SK-N-SH treated with all-trans-retinoic acid at 6 μM for 48 hours (cell line): ENCODE measurements around the gene RPS16.

Source experiments
- ATAC-seq: fragments of 200-7000 bp; cut with Tn5 transposase; 3 replicates; pipeline ENCODE4 v1.9.1; 2020; ENCODE audit warnings: mild to moderate bottlenecking, moderate library complexity
- ARNTL ChIP-seq: fragments of 450-650 bp; formaldehyde crosslinking; IDR thresholded peaks from 2 replicates; pipeline ENCODE4 v1.5.0; 2020; ENCODE audit warnings: low read depth, mild to moderate bottlenecking, moderate library complexity, borderline replicate concordance
- BACH2 ChIP-seq: fragments of 250-450 bp; sonication (Bioruptor Pico); IDR thresholded peaks from 2 replicates; pipeline ENCODE4 v1.9.0; 2021; ENCODE audit warnings: mild to moderate bottlenecking, borderline replicate concordance
- CSDC2 ChIP-seq: fragments of 250-450 bp; sonication (Bioruptor Pico); IDR thresholded peaks from 2 replicates; pipeline ENCODE4 v1.5.0; 2020; ENCODE audit warnings: mild to moderate bottlenecking, moderate library complexity
- ESRRG ChIP-seq: fragments of 250-450 bp; sonication (Bioruptor Pico); IDR thresholded peaks from 2 replicates; pipeline ENCODE4 v1.6.1; 2021; ENCODE audit warnings: mild to moderate bottlenecking
- GLIS3 ChIP-seq: fragments of 250-450 bp; sonication (Bioruptor Pico); IDR thresholded peaks from 2 replicates; pipeline ENCODE4 v1.5.0; 2020; ENCODE audit warnings: mild to moderate bottlenecking, moderate library complexity
- ISL1 ChIP-seq: fragments of 250-450 bp; sonication (Bioruptor Pico); IDR thresholded peaks from 2 replicates; pipeline ENCODE4 v2.1.2; 2022; ENCODE audit warnings: mild to moderate bottlenecking, moderate library complexity
- OSR1 ChIP-seq: fragments of 250-450 bp; sonication (Bioruptor Pico); IDR thresholded peaks from 2 replicates; pipeline ENCODE4 v1.8.0; 2022; ENCODE audit warnings: moderate library complexity, mild to moderate bottlenecking, inconsistent platforms
- PPARA ChIP-seq: fragments of 250-450 bp; sonication (Bioruptor Pico); IDR thresholded peaks from 2 replicates; pipeline ENCODE4 v1.5.0; 2020; ENCODE audit warnings: mild to moderate bottlenecking, borderline replicate concordance
- RARB ChIP-seq: fragments of 250-450 bp; sonication (Bioruptor Pico); IDR thresholded peaks from 2 replicates; pipeline ENCODE4 v1.8.0; 2021; ENCODE audit warnings: mild to moderate bottlenecking, moderate library complexity
- SNAI2 ChIP-seq: fragments of 250-450 bp; sonication (Bioruptor Pico); IDR thresholded peaks from 2 replicates; pipeline ENCODE4 v1.5.0; 2020; ENCODE audit warnings: mild to moderate bottlenecking, moderate library complexity
- TCF4 ChIP-seq: fragments of 250-450 bp; sonication (Bioruptor Pico); IDR thresholded peaks from 2 replicates; pipeline ENCODE4 v1.8.0; 2021; ENCODE audit warnings: mild to moderate bottlenecking, moderate library complexity, borderline replicate concordance
- ZC3H10 ChIP-seq: fragments of 250-450 bp; sonication (Bioruptor Pico); IDR thresholded peaks from 2 replicates; pipeline ENCODE4 v1.5.1; 2021; ENCODE audit warnings: mild to moderate bottlenecking, moderate library complexity
- ZFP3 ChIP-seq: fragments of 250-450 bp; sonication (Bioruptor Pico); IDR thresholded peaks from 2 replicates; pipeline ENCODE4 v1.5.0; 2020; ENCODE audit warnings: mild to moderate bottlenecking, moderate library complexity
- ZFP30 ChIP-seq: fragments of 450-650 bp; formaldehyde crosslinking; IDR thresholded peaks from 2 replicates; pipeline ENCODE4 v1.5.0; 2022; ENCODE audit warnings: mild to moderate bottlenecking, moderate library complexity
- ZNF565 ChIP-seq: fragments of 450-650 bp; formaldehyde crosslinking; conservative IDR thresholded peaks from 2 replicates; pipeline ENCODE4 v1.5.0; 2020; ENCODE audit warnings: low read depth, mild to moderate bottlenecking, moderate library complexity
- ZNF8 ChIP-seq: fragments of 450-650 bp; formaldehyde crosslinking; IDR thresholded peaks from 2 replicates; pipeline ENCODE4 v1.5.0; 2020; ENCODE audit warnings: mild to moderate bottlenecking, moderate library complexity
- TF ChIP-seq, protein P1 (sequence below): fragments of 250-450 bp; sonication (Bioruptor Pico); IDR thresholded peaks from 2 replicates; pipeline ENCODE4 v1.8.0; 2021; ENCODE audit warnings: low read depth, mild to moderate bottlenecking, moderate library complexity, borderline replicate concordance
- TF ChIP-seq, protein P2 (sequence below): fragments of 250-450 bp; sonication (Bioruptor Pico); IDR thresholded peaks from 2 replicates; pipeline ENCODE4 v1.5.1; 2020; ENCODE audit warnings: low read depth, mild to moderate bottlenecking, moderate library complexity
- TF ChIP-seq, protein P3 (sequence below): fragments of 250-450 bp; sonication (Bioruptor Pico); IDR thresholded peaks from 2 replicates; pipeline ENCODE4 v1.5.0; 2020; ENCODE audit warnings: mild to moderate bottlenecking, moderate library complexity
- TF ChIP-seq, protein P4 (sequence below): fragments of 250-450 bp; sonication (Bioruptor Pico); IDR thresholded peaks from 2 replicates; pipeline ENCODE4 v1.5.1; 2021; ENCODE audit warnings: mild to moderate bottlenecking, moderate library complexity
- TF ChIP-seq, protein P5 (sequence below): fragments of 250-450 bp; sonication (Bioruptor Pico); IDR thresholded peaks from 2 replicates; pipeline ENCODE4 v1.8.0; 2020; ENCODE audit warnings: mild to moderate bottlenecking, moderate library complexity, borderline replicate concordance

RPS16 gene

DNA sequence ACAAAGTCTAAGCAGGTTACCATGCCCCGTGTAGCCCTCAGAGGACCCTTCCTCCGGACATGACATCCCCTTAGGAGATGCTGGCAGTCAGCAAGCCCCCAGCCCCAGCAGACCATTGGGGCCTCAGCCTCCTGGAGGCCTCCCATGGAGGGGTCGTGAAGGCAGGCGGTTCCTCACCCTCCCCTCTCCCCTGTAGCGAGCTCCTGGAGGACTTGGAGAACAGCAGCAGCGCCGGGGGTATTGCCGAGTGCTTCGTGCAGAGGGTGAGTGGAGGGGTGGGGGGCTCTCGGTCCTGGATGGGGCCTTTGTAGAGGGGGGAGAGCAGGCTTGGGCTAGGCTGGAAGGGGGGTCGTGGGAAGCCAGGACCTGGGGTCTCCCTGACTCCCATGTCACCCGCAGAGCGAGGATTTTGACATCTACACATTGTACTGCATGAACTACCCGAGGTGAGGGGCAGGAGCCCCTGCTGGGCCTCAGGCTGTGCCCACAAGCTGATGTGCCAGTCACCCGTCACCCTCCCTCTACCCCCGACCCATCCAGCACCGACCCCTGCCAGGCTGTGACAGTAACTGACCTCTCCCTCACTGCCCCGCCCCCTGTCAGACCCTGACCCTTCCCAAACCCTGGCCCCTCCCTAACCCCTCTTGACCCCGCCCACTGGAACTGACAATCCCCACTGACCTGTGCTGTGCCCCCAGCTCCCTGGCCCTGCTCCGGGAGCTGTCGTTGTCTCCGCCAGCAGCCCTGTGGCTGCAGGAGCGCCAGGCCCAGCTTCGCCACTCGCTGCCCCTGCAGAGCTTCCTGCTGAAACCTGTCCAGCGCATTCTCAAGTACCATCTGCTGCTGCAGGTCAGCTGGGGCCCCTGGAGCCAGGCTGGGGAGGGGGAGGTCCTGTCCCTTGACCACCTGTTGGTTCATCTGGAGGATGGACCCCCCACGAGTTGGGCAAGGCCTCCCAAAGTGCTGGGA is 19.3 kb downstream of the RPS16 start:
- no peak for ATAC-seq
- TF ChIP-seq CSDC2 (CRISPR knock-in tag) (no peak), GLIS3 (CRISPR knock-in tag) (no peak), ESRRG (CRISPR knock-in tag) (no peak), PPARA (CRISPR knock-in tag) (no peak), RARB (CRISPR knock-in tag) (no peak), ARNTL (CRISPR knock-in tag) (no peak)
- TF ChIP-seq, protein P1, sequence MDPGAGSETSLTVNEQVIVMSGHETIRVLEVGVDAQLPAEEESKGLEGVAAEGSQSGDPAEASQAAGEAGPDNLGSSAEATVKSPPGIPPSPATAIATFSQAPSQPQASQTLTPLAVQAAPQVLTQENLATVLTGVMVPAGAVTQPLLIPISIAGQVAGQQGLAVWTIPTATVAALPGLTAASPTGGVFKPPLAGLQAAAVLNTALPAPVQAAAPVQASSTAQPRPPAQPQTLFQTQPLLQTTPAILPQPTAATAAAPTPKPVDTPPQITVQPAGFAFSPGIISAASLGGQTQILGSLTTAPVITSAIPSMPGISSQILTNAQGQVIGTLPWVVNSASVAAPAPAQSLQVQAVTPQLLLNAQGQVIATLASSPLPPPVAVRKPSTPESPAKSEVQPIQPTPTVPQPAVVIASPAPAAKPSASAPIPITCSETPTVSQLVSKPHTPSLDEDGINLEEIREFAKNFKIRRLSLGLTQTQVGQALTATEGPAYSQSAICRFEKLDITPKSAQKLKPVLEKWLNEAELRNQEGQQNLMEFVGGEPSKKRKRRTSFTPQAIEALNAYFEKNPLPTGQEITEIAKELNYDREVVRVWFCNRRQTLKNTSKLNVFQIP: no peak
- TF ChIP-seq, protein P2, sequence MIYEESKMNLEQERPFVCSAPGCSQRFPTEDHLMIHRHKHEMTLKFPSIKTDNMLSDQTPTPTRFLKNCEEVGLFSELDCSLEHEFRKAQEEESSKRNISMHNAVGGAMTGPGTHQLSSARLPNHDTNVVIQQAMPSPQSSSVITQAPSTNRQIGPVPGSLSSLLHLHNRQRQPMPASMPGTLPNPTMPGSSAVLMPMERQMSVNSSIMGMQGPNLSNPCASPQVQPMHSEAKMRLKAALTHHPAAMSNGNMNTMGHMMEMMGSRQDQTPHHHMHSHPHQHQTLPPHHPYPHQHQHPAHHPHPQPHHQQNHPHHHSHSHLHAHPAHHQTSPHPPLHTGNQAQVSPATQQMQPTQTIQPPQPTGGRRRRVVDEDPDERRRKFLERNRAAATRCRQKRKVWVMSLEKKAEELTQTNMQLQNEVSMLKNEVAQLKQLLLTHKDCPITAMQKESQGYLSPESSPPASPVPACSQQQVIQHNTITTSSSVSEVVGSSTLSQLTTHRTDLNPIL (CRISPR knock-in tag): no peak

DNA sequence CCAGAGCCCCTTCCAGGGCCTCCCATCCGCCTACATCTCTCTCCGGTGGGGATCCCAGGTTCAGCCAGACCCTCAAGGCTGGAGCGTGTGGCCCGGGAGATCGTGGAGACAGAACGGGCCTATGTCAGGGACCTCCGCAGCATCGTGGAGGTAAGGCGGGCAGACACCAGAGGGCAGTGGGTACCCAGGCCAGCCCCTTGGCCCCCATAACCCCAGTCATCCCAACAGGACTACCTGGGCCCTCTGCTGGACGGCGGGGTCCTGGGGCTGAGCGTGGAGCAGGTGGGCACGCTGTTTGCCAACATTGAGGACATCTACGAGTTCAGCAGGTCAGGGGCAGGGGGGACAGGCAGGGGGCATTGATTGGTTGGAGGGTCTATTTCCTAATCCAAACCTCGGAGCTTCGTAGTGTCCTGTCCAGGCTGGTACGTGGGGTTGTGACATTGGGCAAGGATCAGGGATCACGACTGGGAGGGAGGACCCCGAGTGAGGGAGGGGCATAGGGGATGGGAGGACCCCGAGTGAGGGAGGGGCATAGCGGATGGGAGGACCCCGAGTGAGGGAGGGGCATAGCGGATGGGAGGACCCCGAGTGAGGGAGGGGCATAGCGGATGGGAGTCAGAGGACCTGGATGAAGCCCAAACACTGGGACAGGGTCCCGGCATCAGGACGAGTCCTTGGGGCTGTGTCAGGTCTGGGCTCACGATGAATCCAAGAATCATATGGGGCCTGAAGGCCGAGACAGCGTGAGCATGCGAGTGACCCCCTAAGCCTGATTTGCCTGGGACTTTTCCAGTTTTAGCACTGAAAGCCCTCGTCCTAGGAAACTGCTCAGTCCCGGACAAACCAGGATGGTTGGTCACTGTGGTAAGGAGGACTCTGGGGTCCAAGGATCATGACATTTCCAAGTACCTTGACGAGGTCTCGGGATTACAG is 20.4 kb downstream of the RPS16 start:
- ATAC-seq: no peak
- TF ChIP-seq ISL1 (no peak), ZC3H10 (no peak), ESRRG (CRISPR knock-in tag) (no peak), GLIS3 (CRISPR knock-in tag) (no peak), ZFP30 (CRISPR knock-in tag) (no peak), TCF4 (no peak), ZFP3 (no peak), OSR1 (CRISPR knock-in tag) (no peak), SNAI2 (CRISPR knock-in tag) (no peak), ZNF8 (CRISPR knock-in tag) (no peak), RARB (CRISPR knock-in tag) (no peak), ARNTL (CRISPR knock-in tag) (no peak), BACH2 (CRISPR knock-in tag) (no peak), ZNF565 (CRISPR knock-in tag) (no peak)
- TF ChIP-seq, protein P1: no peak
- TF ChIP-seq, protein P2 (CRISPR knock-in tag): no peak
- TF ChIP-seq, protein P3, sequence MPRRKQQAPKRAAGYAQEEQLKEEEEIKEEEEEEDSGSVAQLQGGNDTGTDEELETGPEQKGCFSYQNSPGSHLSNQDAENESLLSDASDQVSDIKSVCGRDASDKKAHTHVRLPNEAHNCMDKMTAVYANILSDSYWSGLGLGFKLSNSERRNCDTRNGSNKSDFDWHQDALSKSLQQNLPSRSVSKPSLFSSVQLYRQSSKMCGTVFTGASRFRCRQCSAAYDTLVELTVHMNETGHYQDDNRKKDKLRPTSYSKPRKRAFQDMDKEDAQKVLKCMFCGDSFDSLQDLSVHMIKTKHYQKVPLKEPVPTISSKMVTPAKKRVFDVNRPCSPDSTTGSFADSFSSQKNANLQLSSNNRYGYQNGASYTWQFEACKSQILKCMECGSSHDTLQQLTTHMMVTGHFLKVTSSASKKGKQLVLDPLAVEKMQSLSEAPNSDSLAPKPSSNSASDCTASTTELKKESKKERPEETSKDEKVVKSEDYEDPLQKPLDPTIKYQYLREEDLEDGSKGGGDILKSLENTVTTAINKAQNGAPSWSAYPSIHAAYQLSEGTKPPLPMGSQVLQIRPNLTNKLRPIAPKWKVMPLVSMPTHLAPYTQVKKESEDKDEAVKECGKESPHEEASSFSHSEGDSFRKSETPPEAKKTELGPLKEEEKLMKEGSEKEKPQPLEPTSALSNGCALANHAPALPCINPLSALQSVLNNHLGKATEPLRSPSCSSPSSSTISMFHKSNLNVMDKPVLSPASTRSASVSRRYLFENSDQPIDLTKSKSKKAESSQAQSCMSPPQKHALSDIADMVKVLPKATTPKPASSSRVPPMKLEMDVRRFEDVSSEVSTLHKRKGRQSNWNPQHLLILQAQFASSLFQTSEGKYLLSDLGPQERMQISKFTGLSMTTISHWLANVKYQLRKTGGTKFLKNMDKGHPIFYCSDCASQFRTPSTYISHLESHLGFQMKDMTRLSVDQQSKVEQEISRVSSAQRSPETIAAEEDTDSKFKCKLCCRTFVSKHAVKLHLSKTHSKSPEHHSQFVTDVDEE (CRISPR knock-in tag): no peak
- TF ChIP-seq, protein P4, sequence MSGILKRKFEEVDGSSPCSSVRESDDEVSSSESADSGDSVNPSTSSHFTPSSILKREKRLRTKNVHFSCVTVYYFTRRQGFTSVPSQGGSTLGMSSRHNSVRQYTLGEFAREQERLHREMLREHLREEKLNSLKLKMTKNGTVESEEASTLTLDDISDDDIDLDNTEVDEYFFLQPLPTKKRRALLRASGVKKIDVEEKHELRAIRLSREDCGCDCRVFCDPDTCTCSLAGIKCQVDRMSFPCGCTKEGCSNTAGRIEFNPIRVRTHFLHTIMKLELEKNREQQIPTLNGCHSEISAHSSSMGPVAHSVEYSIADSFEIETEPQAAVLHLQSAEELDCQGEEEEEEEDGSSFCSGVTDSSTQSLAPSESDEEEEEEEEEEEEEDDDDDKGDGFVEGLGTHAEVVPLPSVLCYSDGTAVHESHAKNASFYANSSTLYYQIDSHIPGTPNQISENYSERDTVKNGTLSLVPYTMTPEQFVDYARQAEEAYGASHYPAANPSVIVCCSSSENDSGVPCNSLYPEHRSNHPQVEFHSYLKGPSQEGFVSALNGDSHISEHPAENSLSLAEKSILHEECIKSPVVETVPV: no peak
- TF ChIP-seq, protein P5, sequence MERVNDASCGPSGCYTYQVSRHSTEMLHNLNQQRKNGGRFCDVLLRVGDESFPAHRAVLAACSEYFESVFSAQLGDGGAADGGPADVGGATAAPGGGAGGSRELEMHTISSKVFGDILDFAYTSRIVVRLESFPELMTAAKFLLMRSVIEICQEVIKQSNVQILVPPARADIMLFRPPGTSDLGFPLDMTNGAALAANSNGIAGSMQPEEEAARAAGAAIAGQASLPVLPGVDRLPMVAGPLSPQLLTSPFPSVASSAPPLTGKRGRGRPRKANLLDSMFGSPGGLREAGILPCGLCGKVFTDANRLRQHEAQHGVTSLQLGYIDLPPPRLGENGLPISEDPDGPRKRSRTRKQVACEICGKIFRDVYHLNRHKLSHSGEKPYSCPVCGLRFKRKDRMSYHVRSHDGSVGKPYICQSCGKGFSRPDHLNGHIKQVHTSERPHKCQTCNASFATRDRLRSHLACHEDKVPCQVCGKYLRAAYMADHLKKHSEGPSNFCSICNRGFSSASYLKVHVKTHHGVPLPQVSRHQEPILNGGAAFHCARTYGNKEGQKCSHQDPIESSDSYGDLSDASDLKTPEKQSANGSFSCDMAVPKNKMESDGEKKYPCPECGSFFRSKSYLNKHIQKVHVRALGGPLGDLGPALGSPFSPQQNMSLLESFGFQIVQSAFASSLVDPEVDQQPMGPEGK (CRISPR knock-in tag): no peak
